ENCODE measurements around the gene ANKMY1. TPM values are rescaled to one million over a fixed set of nuclear protein-coding genes. Genes with fewer than 3 reads are reported as not detected.

The ANKMY1 gene
- total and polyA plus RNA-seq, 4 donors = 9.3 to 34.8 (median 14.8) TPM

- Histone ChIP-seq H3K27me3 (ENCODE audit: control insufficient read depth in 3 of 3, insufficient read depth in 3 of 3, low read length in 2 of 3) (no peaks in the 10 kb centered on the region), H3K9me3 (ENCODE audit: control insufficient read depth in 4 of 4, insufficient read depth in 3 of 4, low read length in 3 of 4) (no peaks in the 10 kb centered on the region), H3K36me3 (ENCODE audit: control insufficient read depth in 4 of 4, insufficient read depth in 4 of 4, low read length in 4 of 4) (peaks cover 0 to 18% (median 6%) of the 10 kb centered on the region in 4 donors), H3K4me1 (ENCODE audit: control insufficient read depth in 5 of 5, insufficient read depth in 5 of 5, low read length in 5 of 5) (peaks cover 0 to 7% (median 0%) of the 10 kb centered on the region in 5 donors), H3K4me3 (no peak overlapping the region), H3K9ac (ENCODE audit: insufficient read depth in 1 of 2, low read length in 2 of 2) (no peak overlapping the region), H3K27ac (ENCODE audit: low read depth in 1 of 2, low read length in 1 of 2) (no peak overlapping the region)
- TF ChIP-seq CTCF (IDR thresholded peaks at IDR 0.05; ENCODE audit: control extremely low read depth, extremely low read depth) = no peak
- ATAC-seq (ENCODE audit: insufficient read depth, low FRiP score) (no peak), DNase-seq (peak in 1 of 3 donors; percentile 12)
- 75 to 76% methylated on average over 28 of the region's 28 CpGs for WGBS, 2 donors
These were observed 91.8 kb downstream of the ANKMY1 start for GRCh38 chr2:240465765-240466578.

- Histone ChIP-seq H3K27me3 (ENCODE audit: control insufficient read depth in 3 of 3, insufficient read depth in 3 of 3, low read length in 2 of 3) (no peaks in the 10 kb centered on the region), H3K9me3 (ENCODE audit: control insufficient read depth in 4 of 4, insufficient read depth in 3 of 4, low read length in 3 of 4) (no peaks in the 10 kb centered on the region), H3K4me1 (ENCODE audit: control insufficient read depth in 5 of 5, insufficient read depth in 5 of 5, low read length in 5 of 5) (peaks cover 0 to 2% (median 0%) of the 10 kb centered on the region in 5 donors), H3K27ac (ENCODE audit: low read depth in 1 of 2, low read length in 1 of 2) (no peak overlapping the region), H3K4me3 (no peak overlapping the region), H3K36me3 (ENCODE audit: control insufficient read depth in 4 of 4, insufficient read depth in 4 of 4, low read length in 4 of 4) (peaks cover 0 to 18% (median 6%) of the 10 kb centered on the region in 4 donors), H3K9ac (ENCODE audit: insufficient read depth in 1 of 2, low read length in 2 of 2) (no peak overlapping the region)
- no peak for TF ChIP-seq CTCF (IDR thresholded peaks at IDR 0.05; ENCODE audit: control extremely low read depth, extremely low read depth)
- 92 to 96% methylated on average over 22 of the region's 22 CpGs for WGBS, 2 donors
- DNase-seq = peak in 1 of 3 donors; percentile 4
- no peak for ATAC-seq (ENCODE audit: insufficient read depth, low FRiP score)
These were observed 92.5 kb downstream of the ANKMY1 start for GRCh38 chr2:240465268-240465764.

GRCh38 chr2:240464514-240465241, 93.1 kb downstream of the ANKMY1 start:
- no peak for ATAC-seq (ENCODE audit: insufficient read depth, low FRiP score)
- Histone ChIP-seq H3K9me3 (ENCODE audit: control insufficient read depth in 4 of 4, insufficient read depth in 3 of 4, low read length in 3 of 4) (no peaks in the 10 kb centered on the region), H3K4me1 (ENCODE audit: control insufficient read depth in 5 of 5, insufficient read depth in 5 of 5, low read length in 5 of 5) (no peaks in the 10 kb centered on the region), H3K4me3 (no peak overlapping the region), H3K27me3 (ENCODE audit: control insufficient read depth in 3 of 3, insufficient read depth in 3 of 3, low read length in 2 of 3) (no peaks in the 10 kb centered on the region), H3K27ac (ENCODE audit: low read depth in 1 of 2, low read length in 1 of 2) (no peak overlapping the region), H3K36me3 (ENCODE audit: control insufficient read depth in 4 of 4, insufficient read depth in 4 of 4, low read length in 4 of 4) (peaks cover 0 to 18% (median 6%) of the 10 kb centered on the region in 4 donors), H3K9ac (ENCODE audit: insufficient read depth in 1 of 2, low read length in 2 of 2) (no peak overlapping the region)
- WGBS, 2 donors = 94 to 95% methylated on average over 41 to 43 of the region's 43 CpGs
- no peak for TF ChIP-seq CTCF (IDR thresholded peaks at IDR 0.05; ENCODE audit: control extremely low read depth, extremely low read depth)
- DNase-seq = peak in 1 of 3 donors; percentile 7
